Heart left ventricle (tissue), 16 donors: ENCODE measurements around the gene CABLES2. TPM values are rescaled to one million over a fixed set of nuclear protein-coding genes. Genes with fewer than 3 reads are reported as not detected.

Source experiments
- ATAC-seq, 4 donors: fragments of 200-7000 bp; cut with Tn5 transposase; one replicate each; pipeline ENCODE4 v1.9.1; 2020 to 2022; ENCODE audit warnings: moderate library complexity in 4 of 4, mild to moderate bottlenecking in 3 of 4, moderate number of reproducible peaks in 1 of 4
- DNase-seq, 5 donors: peaks; one replicate each; pipeline ENCODE4 v3.0.0-alpha.2; 2020
- H3K27ac ChIP-seq, 12 donors: fragments of 200-600 bp; sonication (generic) in 4 of 12; one replicate each; pipeline versions ENCODE4 v1.5.0 to v1.8.0; 2016 to 2022; ENCODE audit warnings: mild to moderate bottlenecking in 2 of 12
- H3K27me3 ChIP-seq, 9 donors: fragments of 200-600 bp; sonication (generic) in 2 of 9; one replicate each; pipeline versions ENCODE4 v1.5.1 to v1.8.0; 2016 to 2022; ENCODE audit warnings: mild to moderate bottlenecking in 3 of 9
- H3K36me3 ChIP-seq, 9 donors: fragments of 200-600 bp; sonication (generic) in 2 of 9; one replicate each; pipeline versions ENCODE4 v1.5.0 to v1.8.0; 2018 to 2022; ENCODE audit warnings: mild to moderate bottlenecking in 2 of 9
- H3K4me1 ChIP-seq, 12 donors: fragments of 200-600 bp; sonication (generic) in 4 of 12; one replicate each; pipeline versions ENCODE4 v1.5.0 to v1.8.0; 2016 to 2022; ENCODE audit warnings: mild to moderate bottlenecking in 3 of 12
- H3K4me3 ChIP-seq, 12 donors: fragments of 200-600 bp; sonication (generic) in 4 of 12; one replicate each; pipeline versions ENCODE4 v1.5.0 to v1.8.0; 2017 to 2022; ENCODE audit warnings: mild to moderate bottlenecking in 9 of 12, moderate library complexity in 4 of 12
- H3K9me3 ChIP-seq, 12 donors: fragments of 200-600 bp; sonication (generic) in 4 of 12; one replicate each; pipeline versions ENCODE4 v1.5.0 to v1.8.0; 2016 to 2022; ENCODE audit warnings: mild to moderate bottlenecking in 1 of 12
- CTCF ChIP-seq, 12 donors: fragments of 200-600 bp; sonication (generic) in 4 of 12; IDR thresholded peaks; one replicate each; pipeline versions ENCODE4 v1.5.0 to v1.8.0; 2018 to 2022; ENCODE audit warnings: antibody characterized with exemption in 12 of 12, mild to moderate bottlenecking in 5 of 12
- POLR2A ChIP-seq, 2 donors: fragments of 450-650 bp; IDR thresholded peaks; one replicate each; pipeline ENCODE4 v1.6.1; 2017; ENCODE audit warnings: antibody characterized with exemption in 2 of 2, mild to moderate bottlenecking in 2 of 2, moderate library complexity in 2 of 2
- whole genome bisulfite sequencing, 4 donors: extraction: QIAGEN DNeasy Blood & Tissue Kit in 2 of 4; methylation state at CpG; one replicate each; pipeline versions ENCODE4 v1.1.5 to v1.1.7; 2013 to 2018; 5-methylcytosine and 5-hydroxymethylcytosine counted together
- intact Hi-C, 10 donors: fragments of 100-400 bp; cut with DNase I; formaldehyde crosslinking; loops; one replicate each; pipeline versions ENCODE4 v1.11.1 to v1.14.2; 2022
- polyA plus RNA-seq, 2 donors: library from polyadenylated mRNA; stranded (reverse); fragments of 200-250 nt; gene quantifications; one replicate each; pipeline ENCODE4 v1.2.3, GENCODE V29; 2013
- total RNA-seq, 9 donors: library from RNA; depleted of rRNA in 2 of 9; stranded (reverse); fragments of >200 nt in 2 of 9; fragmentation: NEBNext Ultra II Directional in 3 of 9; extraction: Animal tissue kit (Norgen Biotek cat#: 25700) in 3 of 9; gene quantifications; one replicate each; pipeline versions ENCODE4 v1.1.0 to v1.2.4, GENCODE V29; 2016 to 2023
- donor health status: ischemic (EF 13 %, LVEDD 7.1; RV severe dilation, severe dysfunction).
- donor health status: healthy with polysubstance abuse.
- donor health status: DM: no; HTN: yes; CAD: no.
- donor health status: DM: no; HTN: no; CAD: no.
- donor health status: ischemic (EF 25% LVEDD 6.9; RV normal size, moderate dysfunction).
- donor health status: ischemic (EF 25% LVEDD 5.7; RV mildly dilated, moderate dysfunction).
- donor health status: healthy.
- donor health status: DM: yes; HTN: yes; CAD: no.
- donor health status: ischemic (EF 35%, LVEDD 5.7; RV mildly dilated, moderate dysfunction).
- donor health status: nonischemic (EF 11% LVEDD 7.7; RV severe dilation, severe dysfunction).
- donor health status: DM: yes; HTN: yes; CAD: no.
- donor health status: PGD.
- donor health status: ischemic (EF 29% LVEDD 5.4; RV normal size, mild dysfunction).
- donor health status: nonischemic (EF 23%, LVEDD 6.1; RV moderate dilation, normal function).

CABLES2 gene
- total and polyA plus RNA-seq, 11 donors: 2.9 to 12.0 (median 8.8) TPM

DNA sequence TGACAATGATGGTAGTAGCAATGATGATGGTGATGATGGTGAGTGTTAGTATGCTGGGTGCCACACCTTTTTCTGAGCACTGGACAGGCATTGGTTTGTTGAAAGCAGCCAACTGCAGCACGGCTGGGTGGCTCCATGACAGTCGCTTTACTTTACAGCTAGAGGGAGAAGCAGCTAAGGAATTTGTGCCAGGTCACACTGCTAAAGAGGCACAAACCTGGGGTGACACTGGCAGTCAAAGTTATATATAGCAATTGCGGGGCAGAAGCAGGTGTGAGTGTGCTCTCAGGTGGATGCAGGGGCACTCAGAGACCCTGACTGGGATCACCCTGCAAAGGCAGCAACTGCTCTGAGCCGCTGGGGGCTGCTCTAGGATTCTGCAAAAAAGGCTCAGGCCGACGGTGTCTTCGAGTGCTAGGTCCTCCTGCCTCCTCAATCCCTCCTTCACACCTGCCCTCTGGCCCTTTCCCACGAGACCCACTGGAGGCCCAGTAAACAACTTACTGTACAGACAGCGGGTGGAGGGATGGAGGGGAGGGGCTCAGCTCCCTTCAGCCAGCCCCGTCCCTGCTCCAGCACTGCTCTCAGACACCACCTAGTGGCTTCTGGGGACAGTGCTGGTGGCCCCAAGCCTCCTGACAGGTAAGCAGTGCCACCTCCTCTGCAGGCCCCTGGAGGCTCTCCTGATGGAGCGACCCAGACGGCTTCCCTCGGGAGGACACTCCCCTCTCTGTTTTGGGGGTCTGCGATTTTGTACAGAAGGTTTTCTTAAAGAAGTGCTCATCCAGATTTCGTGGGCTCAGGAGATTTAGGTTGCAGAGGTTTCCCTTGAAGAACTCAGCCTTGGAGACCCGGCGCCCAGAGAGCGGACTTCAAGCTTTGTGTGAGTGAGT, 24.5 kb downstream of the CABLES2 start:
- Histone ChIP-seq H3K36me3 (no peaks in the 10 kb centered on the region), H3K27me3 (no peaks in the 10 kb centered on the region), H3K4me3 (no peak overlapping the region), H3K9me3 (no peaks in the 10 kb centered on the region), H3K27ac (peak overlapping the region in 8 of 12 donors; percentile 4 to 73 (median 35)), H3K4me1 (peaks cover 5 to 58% (median 41%) of the 10 kb centered on the region in 12 donors)
- peak; percentile 76 to 84 (median 80) for DNase-seq
- 38 to 41% (median 39%) methylated on average over 18 of the region's 18 CpGs for WGBS, 4 donors
- peak; percentile 64 to 76 (median 70) for ATAC-seq
- TF ChIP-seq CTCF (IDR thresholded peaks at IDR 0.05) (peak; percentile 88 to 97 (median 93)), POLR2A (IDR thresholded peaks at IDR 0.05) (peak in 1 of 2 donors; percentile 32)
- intact Hi-C loops: loop anchor here (1.0 to 10.0 kb wide), 12 partner anchors 26 to 368 kb away; partner anchors contain the start of genes ADRM1 (in 9 of the 10), MTG2 (in 2 of the 10), PSMA7 (in 1 of the 10) and SS18L1 (in 1 of the 10)

DNA sequence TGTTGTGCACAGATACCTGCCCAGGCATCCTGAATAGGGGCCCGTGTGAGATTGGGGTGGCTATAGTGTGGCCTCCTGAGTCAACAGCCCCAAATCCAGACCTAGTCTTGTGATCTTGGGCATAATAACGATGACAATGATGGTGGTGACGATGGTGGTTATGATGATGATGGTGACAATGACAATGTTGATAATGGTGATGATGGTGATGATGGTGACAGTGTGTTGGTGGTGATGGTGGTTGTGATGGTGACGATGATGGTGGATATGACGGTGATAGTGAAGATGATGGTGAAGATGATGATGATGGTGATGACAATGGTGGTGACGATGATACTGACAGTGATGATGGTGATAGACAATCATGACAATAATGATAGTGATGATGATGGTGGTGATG, 25.2 kb downstream of the CABLES2 start:
- DNase-seq: no peak
- ATAC-seq: no peak
- 84 to 93% (median 87%) methylated on average over 6 of the region's 6 CpGs for WGBS, 4 donors

DNA sequence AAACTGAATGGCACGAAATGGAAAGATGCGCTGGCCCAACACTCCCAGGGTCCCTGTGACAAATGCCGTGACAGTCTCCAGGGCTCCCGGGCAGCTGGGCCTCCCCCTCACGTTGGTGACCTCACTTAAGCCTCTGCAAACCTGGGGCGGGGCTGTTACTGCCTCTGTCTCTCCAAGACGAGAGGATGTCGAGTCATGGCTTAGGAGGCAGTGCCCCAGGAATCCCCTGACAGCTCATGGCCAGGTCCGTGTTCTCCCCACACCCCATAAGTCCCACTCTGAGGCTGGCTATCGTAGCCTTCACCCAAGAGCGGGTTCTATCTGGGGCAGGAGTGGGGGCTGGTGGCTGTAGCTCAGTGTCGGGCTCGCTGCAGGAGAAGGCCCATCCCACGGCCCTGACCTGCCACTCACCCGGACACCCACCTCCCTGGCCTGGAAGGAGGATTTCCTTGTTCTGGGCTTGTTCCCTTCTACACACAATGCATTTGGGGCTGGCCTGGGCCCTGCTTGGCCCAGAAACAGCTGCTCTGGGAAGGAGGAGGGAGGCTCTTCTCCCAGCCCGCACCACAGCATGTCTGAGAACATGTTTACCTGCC, 25.8 kb downstream of the CABLES2 start:
- WGBS, 4 donors: 44 to 57% (median 53%) methylated on average over 12 to 16 of the region's 16 CpGs
- Histone ChIP-seq H3K4me3 (peak overlapping the region in 2 of 12 donors; percentile 8 to 13), H3K27me3 (no peaks in the 10 kb centered on the region), H3K9me3 (no peaks in the 10 kb centered on the region), H3K36me3 (no peaks in the 10 kb centered on the region), H3K4me1 (peaks cover 4 to 68% (median 48%) of the 10 kb centered on the region in 12 donors), H3K27ac (peak overlapping the region; percentile 66 to 93 (median 79))
- intact Hi-C loops: loop anchor here in 7 of 10 donors (2.0 to 10.0 kb wide), 9 partner anchors 24 to 366 kb away; partner anchors contain the start of genes ADRM1 (in 2 of the 7), MTG2 (in 2 of the 7), PSMA7 (in 1 of the 7) and SS18L1 (in 1 of the 7)
- no peak for TF ChIP-seq CTCF (IDR thresholded peaks at IDR 0.05)
- no peak for TF ChIP-seq POLR2A (IDR thresholded peaks at IDR 0.05)
- peak in 2 of 5 donors; percentile 56 to 57 for DNase-seq
- peak; percentile 13 to 65 (median 18) for ATAC-seq

More for the DNA sequence above, 25.2 kb downstream of the CABLES2 start:
- no peaks in the 10 kb centered on the region for H3K9me3 ChIP-seq
- intact Hi-C loops: loop anchor here (1.0 to 10.0 kb wide), 12 partner anchors 25 to 367 kb away; partner anchors contain the start of genes ADRM1 (in 9 of the 10), MTG2 (in 2 of the 10), PSMA7 (in 1 of the 10) and SS18L1 (in 1 of the 10)
- H3K36me3 ChIP-seq: no peaks in the 10 kb centered on the region
- peak overlapping the region; percentile 66 to 93 (median 79) for H3K27ac ChIP-seq
- H3K4me3 ChIP-seq: no peak overlapping the region
- H3K27me3 ChIP-seq: no peaks in the 10 kb centered on the region
- no peak for TF ChIP-seq POLR2A (IDR thresholded peaks at IDR 0.05)
- no peak for TF ChIP-seq CTCF (IDR thresholded peaks at IDR 0.05)
- peaks cover 4 to 63% (median 45%) of the 10 kb centered on the region in 12 donors for H3K4me1 ChIP-seq
